ENCODE results near the gene GPR55. TPM values are rescaled to one million over a fixed set of nuclear protein-coding genes. Genes with fewer than 3 reads are reported as not detected.
A peak's percentile ranks its signal among the peaks of the same experiment; 100 is the strongest.

The GPR55 gene
- total RNA-seq, 1 experiment from 2014 or later: not detected

DNA sequence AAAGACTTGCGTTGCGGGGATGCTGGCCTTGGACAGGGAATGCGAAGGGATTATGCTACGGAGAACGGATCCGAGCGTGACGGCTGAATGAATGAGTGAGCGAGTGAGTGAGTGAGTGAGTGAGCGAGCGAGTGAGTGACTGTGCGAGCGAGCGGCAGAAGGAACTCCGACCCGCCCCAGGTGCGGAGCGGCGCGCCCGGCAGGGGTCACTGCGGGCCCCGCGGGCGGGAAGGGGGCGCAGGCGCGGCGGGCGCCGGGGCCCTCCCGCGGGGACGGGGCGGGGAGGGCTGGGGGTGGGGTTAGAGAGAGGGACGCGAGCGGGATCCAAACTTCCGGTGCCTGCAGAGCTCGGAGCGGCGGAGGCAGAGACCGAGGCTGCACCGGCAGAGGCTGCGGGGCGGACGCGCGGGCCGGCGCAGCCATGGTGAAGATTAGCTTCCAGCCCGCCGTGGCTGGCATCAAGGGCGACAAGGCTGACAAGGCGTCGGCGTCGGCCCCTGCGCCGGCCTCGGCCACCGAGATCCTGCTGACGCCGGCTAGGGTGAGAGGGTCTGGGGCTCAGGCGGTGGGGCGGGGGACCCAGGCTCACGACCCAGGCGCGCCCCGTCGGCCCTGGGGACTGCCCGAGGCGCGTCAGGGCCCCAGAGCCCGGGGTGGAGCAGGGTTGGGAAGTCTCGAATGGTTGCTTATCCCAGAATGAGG lies 60.3 kb downstream of the GPR55 start, which contains the start of gene ITM2C:
TSS of gene ITM2C (plus strand) at position 338 of the 702 bp plus-strand sequence. CDS start at position 422, 84 bp downstream.
- peak within 1 kb of the TSS; percentile 88 for H3K4me3 Mint-ChIP-seq (ENCODE audit: unreplicated experiment)
- BruUV-seq (replicated peaks): no TSS peak
- DNase-seq (ENCODE audit: unreplicated experiment): peak; percentile 53
- peaks cover 5% of the 10 kb centered on the region for H3K4me1 Mint-ChIP-seq (ENCODE audit: insufficient read depth, unreplicated experiment)
- ChIA-PET CTCF (interaction anchor here (0.5 to 1.0 kb wide), 5 partner anchors 12 to 98 kb away, joined by 3 to 4 read pairs (median 3); no protein-coding TSS in a partner anchor), POLR2A (interaction anchor here (0.9 kb wide), 1 partner anchor 122 kb away, joined by 4 read pairs; no protein-coding TSS in a partner anchor)
- intact Hi-C loops (cut with micrococcal nuclease): no loop called here
- H3K27me3 Mint-ChIP-seq (ENCODE audit: insufficient read depth, unreplicated experiment): peaks cover 37% of the 10 kb centered on the region
- no peaks in the 10 kb centered on the region for H3K9me3 Mint-ChIP-seq (ENCODE audit: unreplicated experiment)
- H3K36me3 Mint-ChIP-seq (ENCODE audit: insufficient read depth, unreplicated experiment): peaks cover 5% of the 10 kb centered on the region
- TF ChIP-seq, protein P1, sequence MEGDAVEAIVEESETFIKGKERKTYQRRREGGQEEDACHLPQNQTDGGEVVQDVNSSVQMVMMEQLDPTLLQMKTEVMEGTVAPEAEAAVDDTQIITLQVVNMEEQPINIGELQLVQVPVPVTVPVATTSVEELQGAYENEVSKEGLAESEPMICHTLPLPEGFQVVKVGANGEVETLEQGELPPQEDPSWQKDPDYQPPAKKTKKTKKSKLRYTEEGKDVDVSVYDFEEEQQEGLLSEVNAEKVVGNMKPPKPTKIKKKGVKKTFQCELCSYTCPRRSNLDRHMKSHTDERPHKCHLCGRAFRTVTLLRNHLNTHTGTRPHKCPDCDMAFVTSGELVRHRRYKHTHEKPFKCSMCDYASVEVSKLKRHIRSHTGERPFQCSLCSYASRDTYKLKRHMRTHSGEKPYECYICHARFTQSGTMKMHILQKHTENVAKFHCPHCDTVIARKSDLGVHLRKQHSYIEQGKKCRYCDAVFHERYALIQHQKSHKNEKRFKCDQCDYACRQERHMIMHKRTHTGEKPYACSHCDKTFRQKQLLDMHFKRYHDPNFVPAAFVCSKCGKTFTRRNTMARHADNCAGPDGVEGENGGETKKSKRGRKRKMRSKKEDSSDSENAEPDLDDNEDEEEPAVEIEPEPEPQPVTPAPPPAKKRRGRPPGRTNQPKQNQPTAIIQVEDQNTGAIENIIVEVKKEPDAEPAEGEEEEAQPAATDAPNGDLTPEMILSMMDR (IDR thresholded peaks at IDR 0.05; ENCODE audit: unreplicated experiment): peak; percentile 42
- H3K27ac Mint-ChIP-seq (ENCODE audit: low read depth, unreplicated experiment): no peak within 1 kb of the TSS

DNA sequence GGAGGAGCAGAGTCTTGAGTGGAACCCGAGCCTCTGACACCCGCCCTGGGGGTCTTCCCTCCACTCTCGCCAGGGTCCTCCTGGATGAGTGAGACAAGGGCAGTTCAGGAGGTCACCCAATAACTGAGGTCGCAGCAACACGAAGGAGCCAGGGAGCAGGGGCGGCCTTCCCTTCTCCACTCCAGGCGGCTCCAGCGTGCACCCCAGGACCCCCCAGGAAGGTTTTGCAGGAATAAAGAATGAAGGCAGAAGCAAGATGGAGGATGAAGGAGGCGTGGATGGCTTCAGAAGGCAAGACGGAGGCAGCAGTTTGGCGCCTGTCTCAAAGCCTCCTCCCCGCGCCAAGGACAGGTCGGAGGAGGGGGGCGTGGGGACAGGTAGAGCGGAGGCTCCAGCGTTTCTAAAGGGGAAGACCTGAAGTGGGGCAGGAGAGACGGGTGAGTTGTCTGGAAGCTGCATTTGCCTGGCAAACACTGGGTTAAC lies 60.9 kb downstream of the GPR55 start:
- ChIA-PET POLR2A (interaction anchor here (1.3 kb wide), 1 partner anchor 11 kb away, joined by 3 read pairs; no protein-coding TSS in a partner anchor), CTCF (interaction anchor here (0.5 to 1.0 kb wide), 4 partner anchors 12 to 95 kb away, joined by 3 to 4 read pairs (median 4); no protein-coding TSS in a partner anchor)
- peaks cover 5% of the 10 kb centered on the region for H3K36me3 Mint-ChIP-seq (ENCODE audit: insufficient read depth, unreplicated experiment)
- intact Hi-C loops (cut with micrococcal nuclease): no loop called here
- no peaks in the 10 kb centered on the region for H3K9me3 Mint-ChIP-seq (ENCODE audit: unreplicated experiment)
- H3K4me1 Mint-ChIP-seq (ENCODE audit: insufficient read depth, unreplicated experiment): peaks cover 5% of the 10 kb centered on the region
- peaks cover 43% of the 10 kb centered on the region for H3K27me3 Mint-ChIP-seq (ENCODE audit: insufficient read depth, unreplicated experiment)
- peak overlapping the region; percentile 88 for H3K4me3 Mint-ChIP-seq (ENCODE audit: unreplicated experiment)
- no TSS peak for BruUV-seq (replicated peaks)
- no peak overlapping the region for H3K27ac Mint-ChIP-seq (ENCODE audit: low read depth, unreplicated experiment)
- TF ChIP-seq, protein P1 (IDR thresholded peaks at IDR 0.05; ENCODE audit: unreplicated experiment): no peak
- no peak for DNase-seq (ENCODE audit: unreplicated experiment)

DNA sequence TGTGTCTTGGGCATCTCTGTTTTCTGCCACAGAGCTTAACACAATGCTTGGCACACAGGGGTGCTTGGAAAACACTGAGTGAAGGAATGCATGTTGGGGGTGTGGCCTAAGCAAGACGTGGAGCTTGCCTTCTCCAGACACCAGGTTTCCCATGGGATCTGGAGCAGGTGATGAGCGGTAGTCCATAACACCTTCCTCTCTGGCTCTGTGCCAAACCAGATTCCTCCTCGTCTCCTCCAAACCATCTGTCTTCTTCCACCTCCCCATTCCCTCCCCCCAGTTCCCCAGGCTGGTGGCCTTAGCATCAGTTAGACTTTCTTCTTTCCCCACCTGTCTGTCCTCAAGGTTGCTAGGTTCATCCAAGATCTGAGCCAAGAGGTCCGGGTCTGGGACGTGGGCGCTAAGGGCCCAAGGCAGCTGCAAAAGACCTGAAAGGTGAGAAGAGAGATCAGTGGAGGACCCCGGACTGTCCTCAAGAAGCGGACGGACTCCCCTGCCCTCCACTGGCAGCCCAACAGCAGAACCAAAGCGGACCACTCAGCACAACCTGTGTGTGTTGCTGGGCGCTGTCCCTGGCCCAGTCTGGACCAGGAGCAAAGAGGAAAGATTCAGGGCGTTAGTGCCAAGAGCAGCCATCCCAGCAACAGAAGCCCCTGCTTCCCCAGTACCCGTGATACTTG lies 61.5 kb downstream of the GPR55 start:
- peaks cover 48% of the 10 kb centered on the region for H3K27me3 Mint-ChIP-seq (ENCODE audit: insufficient read depth, unreplicated experiment)
- intact Hi-C loops (cut with micrococcal nuclease): no loop called here
- H3K36me3 Mint-ChIP-seq (ENCODE audit: insufficient read depth, unreplicated experiment): peaks cover 5% of the 10 kb centered on the region
- CTCF ChIA-PET: interaction anchor here (0.5 to 1.1 kb wide), 2 partner anchors 96 to 124 kb away, joined by 3 read pairs; no protein-coding TSS in a partner anchor
- POLR2A ChIA-PET: interaction anchor here (1.3 kb wide), 1 partner anchor 11 kb away, joined by 3 read pairs; no protein-coding TSS in a partner anchor
- H3K27ac Mint-ChIP-seq (ENCODE audit: low read depth, unreplicated experiment): no peak overlapping the region
- peak overlapping the region; percentile 88 for H3K4me3 Mint-ChIP-seq (ENCODE audit: unreplicated experiment)
- H3K9me3 Mint-ChIP-seq (ENCODE audit: unreplicated experiment): no peaks in the 10 kb centered on the region
- TF ChIP-seq, protein P1 (IDR thresholded peaks at IDR 0.05; ENCODE audit: unreplicated experiment): no peak
- no peak for DNase-seq (ENCODE audit: unreplicated experiment)
- peaks cover 5% of the 10 kb centered on the region for H3K4me1 Mint-ChIP-seq (ENCODE audit: insufficient read depth, unreplicated experiment)
- BruUV-seq (replicated peaks): no TSS peak

DNA sequence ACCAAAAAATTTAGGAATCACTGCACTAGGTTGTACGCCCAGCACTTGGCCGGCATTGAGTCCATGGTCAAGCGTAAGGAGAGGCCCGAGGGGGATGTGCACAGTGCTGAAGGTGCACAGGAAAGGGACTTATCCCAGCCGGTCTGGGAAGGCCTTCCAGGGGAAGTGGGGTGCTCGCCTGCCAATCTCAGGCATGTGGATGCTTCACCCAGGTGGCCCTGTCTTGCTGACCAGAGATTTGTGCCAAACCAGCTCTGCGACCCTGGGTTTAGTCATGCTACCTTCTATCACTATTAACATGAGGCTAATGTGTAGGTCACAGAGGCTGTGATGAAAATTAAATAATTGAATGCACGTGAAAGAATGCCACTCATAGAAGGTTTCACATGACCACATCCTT lies 62.0 kb downstream of the GPR55 start:
- H3K4me1 Mint-ChIP-seq (ENCODE audit: insufficient read depth, unreplicated experiment): peaks cover 5% of the 10 kb centered on the region
- CTCF ChIA-PET: interaction anchor here (1.0 to 1.1 kb wide), 2 partner anchors 62 to 124 kb away, joined by 3 read pairs; partner anchors contain the start of gene GPR55
- peaks cover 5% of the 10 kb centered on the region for H3K36me3 Mint-ChIP-seq (ENCODE audit: insufficient read depth, unreplicated experiment)
- TF ChIP-seq, protein P1 (IDR thresholded peaks at IDR 0.05; ENCODE audit: unreplicated experiment): no peak
- DNase-seq (ENCODE audit: unreplicated experiment): no peak
- peak overlapping the region; percentile 88 for H3K4me3 Mint-ChIP-seq (ENCODE audit: unreplicated experiment)
- H3K27me3 Mint-ChIP-seq (ENCODE audit: insufficient read depth, unreplicated experiment): peaks cover 53% of the 10 kb centered on the region
- no peaks in the 10 kb centered on the region for H3K9me3 Mint-ChIP-seq (ENCODE audit: unreplicated experiment)
- no peak overlapping the region for H3K27ac Mint-ChIP-seq (ENCODE audit: low read depth, unreplicated experiment)
- POLR2A ChIA-PET: interaction anchor here (1.3 kb wide), 1 partner anchor 10 kb away, joined by 3 read pairs; no protein-coding TSS in a partner anchor
- intact Hi-C loops (cut with micrococcal nuclease): no loop called here
- no TSS peak for BruUV-seq (replicated peaks)

Measured in MCF 10A (cell line).